RWPE2 (cell line): ENCODE measurements around the gene KRTAP19-6.

Experiments used
- ATAC-seq: fragments of 200-7000 bp; cut with Tn5 transposase; 3 replicates; pipeline ENCODE4 v1.9.1; 2021; ENCODE audit warnings: low read depth
- DNase-seq: peaks from one replicate; pipeline ENCODE4 v3.0.0-alpha.2; 2020; ENCODE audit warnings: low spot score
- H3K27ac ChIP-seq: fragments of 450-650 bp; 2 replicates; pipeline ENCODE4 v1.5.1; 2017; ENCODE audit warnings: mild to moderate bottlenecking; ENCODE audit not compliant: poor library complexity, severe bottlenecking
- H3K27me3 ChIP-seq: fragments of 250-450 bp; sonication (Bioruptor Pico); 2 replicates; pipeline ENCODE4 v1.5.1; 2021; ENCODE audit warnings: mild to moderate bottlenecking, moderate library complexity; ENCODE audit not compliant: insufficient read depth, poor library complexity, severe bottlenecking
- H3K36me3 ChIP-seq: fragments of 250-450 bp; sonication (Bioruptor Pico); 2 replicates; pipeline ENCODE4 v1.5.1; 2020; ENCODE audit warnings: low read depth, mild to moderate bottlenecking, moderate library complexity
- H3K4me1 ChIP-seq: fragments of 250-450 bp; sonication (Bioruptor Pico); 2 replicates; pipeline ENCODE4 v1.5.1; 2021; ENCODE audit warnings: mild to moderate bottlenecking, moderate library complexity; ENCODE audit not compliant: insufficient read depth, poor library complexity, severe bottlenecking
- H3K4me3 ChIP-seq: fragments of 250-450 bp; sonication (Bioruptor Pico); 2 replicates; pipeline ENCODE4 v1.5.1; 2021; ENCODE audit warnings: mild to moderate bottlenecking, moderate library complexity; ENCODE audit not compliant: severe bottlenecking
- H3K9me3 ChIP-seq: fragments of 250-450 bp; sonication (Bioruptor Pico); 2 replicates; pipeline ENCODE4 v1.5.1; 2021; ENCODE audit warnings: mild to moderate bottlenecking, moderate library complexity; ENCODE audit not compliant: severe bottlenecking
- CTCF ChIP-seq: fragments of 450-650 bp; IDR thresholded peaks from one replicate; pipeline ENCODE4 v1.5.1; 2017; ENCODE audit warnings: mild to moderate bottlenecking, moderate library complexity; ENCODE audit not compliant: poor library complexity, severe bottlenecking

The KRTAP19-6 gene

GRCh38 chr21:30561264-30561895 lies 19.7 kb upstream of the KRTAP19-6 start, which contains the start of gene KRTAP19-7:
KRTAP19-7 (minus strand) TSS chr21:30561314; CDS start chr21:30561289, 25 bp downstream.
- Histone ChIP-seq H3K27ac (no peak within 1 kb of the TSS), H3K36me3 (no peaks in the 10 kb centered on the region), H3K27me3 (no peaks in the 10 kb centered on the region), H3K4me1 (no peaks in the 10 kb centered on the region), H3K4me3 (no peak within 1 kb of the TSS), H3K9me3 (no peaks in the 10 kb centered on the region)
- no peak for TF ChIP-seq CTCF
- no peak for DNase-seq
- ATAC-seq: no peak

GRCh38 chr21:30555095-30555494 lies 13.4 kb upstream of the KRTAP19-6 start:
- no peak for TF ChIP-seq CTCF
- H3K4me3 ChIP-seq: no peak overlapping the region
- ATAC-seq (no peak), DNase-seq (no peak)
- no peak overlapping the region for H3K27ac ChIP-seq
- H3K27me3 ChIP-seq: no peaks in the 10 kb centered on the region
- no peaks in the 10 kb centered on the region for H3K36me3 ChIP-seq
- H3K4me1 ChIP-seq: no peaks in the 10 kb centered on the region
- no peaks in the 10 kb centered on the region for H3K9me3 ChIP-seq

GRCh38 chr21:30552782-30553181 lies 11.1 kb upstream of the KRTAP19-6 start:
- H3K27me3 ChIP-seq: no peaks in the 10 kb centered on the region
- TF ChIP-seq CTCF: no peak
- H3K4me1 ChIP-seq: no peaks in the 10 kb centered on the region
- no peak for ATAC-seq
- H3K36me3 ChIP-seq: no peaks in the 10 kb centered on the region
- DNase-seq: no peak
- no peak overlapping the region for H3K27ac ChIP-seq
- H3K4me3 ChIP-seq: no peak overlapping the region
- no peaks in the 10 kb centered on the region for H3K9me3 ChIP-seq

GRCh38 chr21:30518876-30519275 lies 22.8 kb downstream of the KRTAP19-6 start:
- no peak for DNase-seq
- H3K27me3 ChIP-seq: peaks cover 3% of the 10 kb centered on the region
- no peak overlapping the region for H3K4me3 ChIP-seq
- H3K4me1 ChIP-seq: no peaks in the 10 kb centered on the region
- no peak for TF ChIP-seq CTCF
- no peak for ATAC-seq
- no peaks in the 10 kb centered on the region for H3K9me3 ChIP-seq
- H3K27ac ChIP-seq: no peak overlapping the region
- no peaks in the 10 kb centered on the region for H3K36me3 ChIP-seq

- no peak for TF ChIP-seq CTCF
- peaks cover 3% of the 10 kb centered on the region for H3K27me3 ChIP-seq
- H3K4me1 ChIP-seq: no peaks in the 10 kb centered on the region
- no peaks in the 10 kb centered on the region for H3K36me3 ChIP-seq
- ATAC-seq (no peak), DNase-seq (no peak)
- H3K27ac ChIP-seq: no peak overlapping the region
- no peak overlapping the region for H3K4me3 ChIP-seq
- no peaks in the 10 kb centered on the region for H3K9me3 ChIP-seq
Observed at GRCh38 chr21:30515681-30516080, 26.0 kb downstream of the KRTAP19-6 start.
